K562 (cell line): ENCODE data around the gene AP1M1. TPM values are rescaled to one million over a fixed set of nuclear protein-coding genes. Genes with fewer than 3 reads are reported as not detected.
A peak's percentile ranks its signal among the peaks of the same experiment; 100 is the strongest.

ENCODE experiments used
- ATAC-seq: fragments of 200-7000 bp; cut with Tn5 transposase; 3 replicates; pipeline ENCODE4 v1.9.1; 2020; ENCODE audit warnings: moderate library complexity
- BruUV-seq: library from RNA; stranded (reverse); fragments of 400-500 nt; replicated peaks from 2 replicates; lab custom pipeline; 2021; lab: Mats Ljungman, UMichigan
- CTCF ChIA-PET: fragments of 300-600 bp; formaldehyde crosslinking; extraction: SDS; loops from one replicate; lab custom pipeline; 2021; ENCODE audit warnings: low intra/inter-chr PET ratio; lab: Yijun Ruan, JAX
- POLR2A ChIA-PET: fragments of 300-600, 350-650 bp; sonication (Branson Sonifier 250); formaldehyde crosslinking; extraction: SDS; loops from one replicate; lab custom pipeline; 2021; ENCODE audit warnings: antibody characterized with exemption, inconsistent platforms; lab: Yijun Ruan, JAX
- DNase-seq, 4 experiments: peaks; one replicate each; pipeline versions ENCODE4 v3.0.0 to v3.0.0-alpha.2; 2011 to 2018; ENCODE audit warnings: low spot score in 3 of 4, mixed read lengths in 3 of 4; ENCODE audit errors: extremely low read depth in 1 of 4
- FAIRE-seq: peaks from 2 replicates; lab custom pipeline; 2011; peaks lifted over from hg19 to GRCh38; lab: Jason Lieb, UNC
- H2AFZ ChIP-seq: 2 replicates; pipeline ENCODE4 v1.6.0; 2011; ENCODE audit warnings: low read depth, low read length, control low read depth, inconsistent platforms
- H3K27ac ChIP-seq: fragments of 200-600 bp; 3 replicates; pipeline ENCODE4 v1.8.0; 2011; ENCODE audit warnings: low read depth, mild to moderate bottlenecking, control low read depth, inconsistent platforms, low read length, moderate library complexity, mixed read lengths; ENCODE audit errors: extremely low read depth
- H3K27me3 ChIP-seq, 2 experiments: fragments of 300-600 bp in 1 of 2; 2 replicates in 1 of 2; 3 replicates in 1 of 2; pipeline versions ENCODE4 v1.6.0 to v1.8.0; 2011; ENCODE audit warnings: inconsistent platforms in 2 of 2, low read length in 2 of 2, mild to moderate bottlenecking in 1 of 2, mixed read lengths in 1 of 2, moderate library complexity in 1 of 2; ENCODE audit not compliant: control insufficient read depth in 2 of 2, insufficient read depth in 2 of 2
- H3K36me3 ChIP-seq: fragments of 300-600 bp; 3 replicates; pipeline ENCODE4 v1.8.0; 2011; ENCODE audit warnings: mild to moderate bottlenecking, low read length, inconsistent platforms; ENCODE audit not compliant: control insufficient read depth, insufficient read depth
- H3K4me1 ChIP-seq, 2 experiments: fragments of 200-600 bp in 1 of 2; replicated peaks in 1 of 2; 2 replicates in 1 of 2; 3 replicates in 1 of 2; pipeline versions ENCODE4 v1.5.1 to v1.8.0; 2011; ENCODE audit warnings: inconsistent platforms in 2 of 2, low read length in 2 of 2, mild to moderate bottlenecking in 1 of 2, mixed read lengths in 1 of 2, moderate library complexity in 1 of 2; ENCODE audit not compliant: control insufficient read depth in 2 of 2, insufficient read depth in 2 of 2
- H3K4me2 ChIP-seq: 2 replicates; pipeline ENCODE4 v1.6.1; 2011; ENCODE audit warnings: low read length, control low read depth, inconsistent platforms, mixed read lengths; ENCODE audit not compliant: insufficient read depth
- H3K4me3 ChIP-seq: fragments of 200-600 bp; sonication (generic), shearing (Covaris generic); 2 replicates; pipeline ENCODE4 v1.5.1; 2016; ENCODE audit warnings: control low read depth, inconsistent platforms
- H3K79me2 ChIP-seq: fragments of 200-600 bp; 3 replicates; pipeline ENCODE4 v1.8.0; 2011; ENCODE audit warnings: low read length, inconsistent platforms; ENCODE audit not compliant: control insufficient read depth, insufficient read depth
- H3K9ac ChIP-seq, 2 experiments: 2 replicates each; pipeline versions ENCODE4 v1.6.0 to v1.6.1; 2011; ENCODE audit warnings: low read depth in 2 of 2, low read length in 2 of 2, control low read depth in 1 of 2, inconsistent platforms in 1 of 2, mild to moderate bottlenecking in 1 of 2, mixed read lengths in 1 of 2; ENCODE audit not compliant: insufficient read depth in 1 of 2
- H3K9me1 ChIP-seq: one replicate; pipeline ENCODE4 v1.6.0; 2011; ENCODE audit warnings: inconsistent platforms, mild to moderate bottlenecking, low read length, moderate library complexity; ENCODE audit not compliant: control insufficient read depth, insufficient read depth
- H3K9me3 ChIP-seq: replicated peaks from 2 replicates; pipeline ENCODE4 v1.5.1; 2011; ENCODE audit warnings: low read depth, low read length, inconsistent platforms; ENCODE audit not compliant: control insufficient read depth, insufficient read depth
- H4K20me1 ChIP-seq: replicated peaks from 2 replicates; pipeline ENCODE4 v1.6.1; 2011; ENCODE audit warnings: low read length, inconsistent platforms, mixed read lengths; ENCODE audit not compliant: control insufficient read depth, insufficient read depth
- BHLHE40 ChIP-seq: IDR thresholded peaks from 2 replicates; pipeline ENCODE4 v1.6.1; 2011; ENCODE audit warnings: low read length, improper control_type of control experiment
- C11orf30 ChIP-seq: fragments of 450-650 bp; IDR thresholded peaks from 2 replicates; pipeline ENCODE4 v1.6.1; 2016; ENCODE audit warnings: low read depth, mild to moderate bottlenecking
- FOXM1 ChIP-seq, 2 experiments: fragments of 450-650 bp in 1 of 2; sonication (generic) in 1 of 2; formaldehyde crosslinking in 1 of 2; IDR thresholded peaks; 2 replicates each; pipeline versions ENCODE4 v1.6.1 to v1.9.0; 2017 to 2022; ENCODE audit warnings: low read depth in 2 of 2, mild to moderate bottlenecking in 2 of 2, missing genetic modification reagents in 1 of 2, moderate library complexity in 1 of 2
- HDAC8 ChIP-seq: fragments of 450-650 bp; IDR thresholded peaks from 2 replicates; pipeline ENCODE4 v1.6.1; 2016; ENCODE audit warnings: mild to moderate bottlenecking, missing genetic modification characterization, moderate library complexity, missing compliant biosample characterization
- HSF4 ChIP-seq: fragments of 250-450 bp; sonication (Bioruptor Pico); IDR thresholded peaks from 2 replicates; pipeline ENCODE4 v2.1.2; 2022; ENCODE audit warnings: mild to moderate bottlenecking, moderate library complexity, borderline replicate concordance
- MAFK ChIP-seq: IDR thresholded peaks from 2 replicates; pipeline ENCODE4 v1.6.1; 2011; ENCODE audit warnings: low read length, improper control_type of control experiment
- MIER1 ChIP-seq: fragments of 450-650 bp; IDR thresholded peaks from 2 replicates; pipeline ENCODE4 v1.6.1; 2016; ENCODE audit warnings: antibody characterized with exemption, mild to moderate bottlenecking, low read depth
- NRF1 ChIP-seq, 2 experiments: fragments of 450-650 bp; IDR thresholded peaks in 1 of 2; conservative IDR thresholded peaks in 1 of 2; 2 replicates each; pipeline ENCODE4 v1.6.1; 2014; ENCODE audit warnings: mild to moderate bottlenecking in 2 of 2
- PBX2 ChIP-seq, 2 experiments: IDR thresholded peaks in 1 of 2; conservative IDR thresholded peaks in 1 of 2; 2 replicates each; pipeline ENCODE4 v1.6.1; 2016; ENCODE audit warnings: low read depth in 2 of 2, mild to moderate bottlenecking in 1 of 2, missing compliant biosample characterization in 1 of 2, missing genetic modification characterization in 1 of 2, moderate library complexity in 1 of 2
- POU5F1 ChIP-seq: fragments of 150-350 bp; IDR thresholded peaks from 2 replicates; pipeline ENCODE4 v1.6.1; 2014; ENCODE audit warnings: borderline replicate concordance, low read length, low read depth, mild to moderate bottlenecking; ENCODE audit not compliant: partially characterized antibody
- SRF ChIP-seq, 2 experiments: fragments of 250-450, 450-650 bp in 1 of 2; sonication (Bioruptor Pico) in 1 of 2; sonication (generic) in 1 of 2; formaldehyde crosslinking; IDR thresholded peaks; 2 replicates each; pipeline versions ENCODE4 v1.5.0 to v1.5.1; 2020 to 2022; ENCODE audit warnings: mild to moderate bottlenecking in 1 of 2, missing genetic modification reagents in 1 of 2
- ZBTB7A ChIP-seq: IDR thresholded peaks from 2 replicates; pipeline ENCODE4 v1.6.1; 2011; ENCODE audit warnings: low read depth, mild to moderate bottlenecking, low read length, moderate library complexity, borderline replicate concordance; ENCODE audit not compliant: control insufficient read depth
- ZKSCAN1 ChIP-seq: fragments of 150-350 bp; IDR thresholded peaks from 2 replicates; pipeline ENCODE4 v1.6.1; 2016; ENCODE audit warnings: low read depth, low read length
- ZNF316 ChIP-seq: fragments of 450-650 bp; IDR thresholded peaks from 2 replicates; pipeline ENCODE4 v1.6.1; 2016
- WGBS: fragments of 100-300 bp; shearing (Covaris generic); methylation state at CpG from one replicate; pipeline ENCODE4 v1.1.6; 2016; ENCODE audit warnings: low coverage, mixed read lengths; ENCODE audit not compliant: insufficient coverage; ENCODE audit errors: missing lambda C conversion rate; 5-methylcytosine and 5-hydroxymethylcytosine counted together
- in situ Hi-C: fragments of 300-500 bp; cut with MboI; formaldehyde crosslinking; loops from 4 replicates; pipeline ENCODE4 v1.15.0; 2018; ENCODE audit warnings: inconsistent platforms, mixed read lengths
- intact Hi-C: fragments of 100-400 bp; cut with micrococcal nuclease; formaldehyde crosslinking; loops from 2 replicates; pipeline ENCODE4 v1.14.2; 2022
- polyA plus RNA-seq, 8 experiments: library from polyadenylated mRNA; depleted of rRNA in 4 of 8; stranded (reverse) in 5 of 8; unstranded in 3 of 8; fragments of >200 nt; fragmentation: Nextera tagmentation in 2 of 8; fragmentation: Illumina TruSeq in 1 of 8; extraction: Ambion mirVana in 2 of 8; extraction: Trizol in 1 of 8; gene quantifications; 2 replicates each; pipeline versions ENCODE4 v1.2.1 to v1.2.3, GENCODE V29; 2011 to 2014; ENCODE audit warnings: inconsistent platforms in 1 of 8, missing spikeins in 1 of 8
- total RNA-seq, 7 experiments: library from RNA; depleted of rRNA in 6 of 7; stranded (reverse); fragments of >200 nt in 6 of 7; fragmentation: Illumina TruSeq in 2 of 7; extraction: Trizol in 2 of 7; gene quantifications; 2 replicates each; pipeline versions ENCODE4 v1.2.1 to v1.2.3, GENCODE V29; 2011 to 2021; ENCODE audit warnings: low replicate concordance in 1 of 7

Gene AP1M1
- total and polyA plus RNA-seq, 9 of the 15 experiments (the other 6 are each of a cell fraction or from before 2014, with no cell fraction given) = 0.87 to 56.2 (median 29.1) TPM

- Histone ChIP-seq H2AFZ (peak overlapping the region; percentile 55; the same call in 1 of the 2 replicates), H4K20me1 (peaks cover 3% of the 10 kb centered on the region; the same call in 1 of the 2 replicates), H3K4me3 (no peak overlapping the region), H3K27me3 (peaks cover 0 to 4% of the 10 kb centered on the region in 2 experiments; a peak in 1 of 5 replicates), H3K9me3 (no peaks in the 10 kb centered on the region), H3K4me2 (peak overlapping the region; percentile 50), H3K27ac (no peak overlapping the region; the same call in 2 of the 3 replicates), H3K4me1 (peaks cover 13 to 15% of the 10 kb centered on the region in 2 experiments; a peak in 4 of 5 replicates), H3K9ac (no peak overlapping the region), H3K9me1 (no peaks in the 10 kb centered on the region), H3K36me3 (no peaks in the 10 kb centered on the region), H3K79me2 (no peaks in the 10 kb centered on the region)
- CTCF ChIA-PET = no interaction called here
- POLR2A ChIA-PET = interaction anchor here (0.7 to 1.9 kb wide), 6 partner anchors 10 to 317 kb away, joined by 3 to 5 read pairs (median 4); partner anchors contain the start of gene HSH2D
- in situ Hi-C loops (no loop called here), intact Hi-C loops (loop anchor here (5.0 kb wide), 1 partner anchor 41 kb away; the partner anchor contains the start of gene RAB8A)
- WGBS = 3% methylated on average over 10 of the region's 11 CpGs
- ATAC-seq (peak; percentile 87), DNase-seq (peak; percentile 61 to 87 (median 72)), FAIRE-seq (peak; percentile 100)
- no TSS peak for BruUV-seq
- TF ChIP-seq ZKSCAN1 (no peak), HSF4 (no peak), ZBTB7A (no peak), C11orf30 (peak; percentile 48), FOXM1 (IDR thresholded peaks at IDR 0.05; ENCODE audit: low read depth) (no peak), FOXM1 (CRISPR knock-in tag; IDR thresholded peaks at IDR 0.05; ENCODE audit: low read depth) (no peak), MAFK (peak; percentile 22; the same call in 1 of the 2 replicates), SRF (CRISPR knock-in tag; IDR thresholded peaks at IDR 0.05) (peak in 1 of 2 experiments; percentile 93; a peak in 3 of 4 replicates), BHLHE40 (peak; percentile 87), HDAC8 (tag) (no peak), MIER1 (peak; percentile 84), NRF1 (conservative IDR thresholded peaks at IDR 0.05 in 1 of 2, IDR thresholded peaks at IDR 0.05 in 1 of 2) (peak; percentile 67), PBX2 (CRISPR knock-in tag; IDR thresholded peaks at IDR 0.05; ENCODE audit: low read depth) (no peak), PBX2 (tag; conservative IDR thresholded peaks at IDR 0.05; ENCODE audit: low read depth) (no peak), ZNF316 (peak; percentile 70), POU5F1 (no peak)
Observed at GRCh38 chr19:16153582-16154336, 44.0 kb upstream of the AP1M1 start.
